ENCODE results near the gene CD1C.
"Not testable (repeated sequence)": the region's sequence is repeated elsewhere in the genome, so short reads cannot be mapped to it uniquely, and the experiment has no call there.

Gene CD1C

DNA sequence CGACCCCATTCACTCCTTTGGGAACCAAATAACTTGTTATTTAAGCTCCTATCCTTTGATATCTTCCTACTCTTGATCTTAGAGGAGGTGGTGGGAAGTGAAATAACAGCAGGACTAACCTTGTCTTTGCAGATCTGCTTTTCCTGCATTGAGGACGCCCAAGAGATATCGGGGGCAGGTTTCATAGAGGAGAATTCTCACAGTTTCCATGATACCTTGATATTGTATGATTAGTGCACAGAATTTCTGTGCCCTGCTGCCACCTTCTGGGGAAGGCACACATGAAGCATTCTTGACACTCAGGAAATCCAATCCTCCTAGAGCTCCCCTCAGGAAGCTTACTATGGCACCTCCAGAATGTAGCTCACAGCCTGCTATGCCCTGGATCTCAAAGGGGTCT lies 40.0 kb downstream of the CD1C start:
- no peak for DNase-seq

GRCh38 chr1:158330391-158331105 lies 40.8 kb downstream of the CD1C start:
- DNase-seq, result no peak

- DNase-seq, result no peak
Observed at GRCh38 chr1:158331106-158331425, 41.3 kb downstream of the CD1C start.

- DNase-seq, result no peak
Observed at GRCh38 chr1:158331481-158332150, 41.9 kb downstream of the CD1C start, which contains the start of gene CD1B. Gene CD1B, minus strand, starts transcription at chr1:158331531. Its CDS starts 108 bp downstream, at chr1:158331423.

DNA sequence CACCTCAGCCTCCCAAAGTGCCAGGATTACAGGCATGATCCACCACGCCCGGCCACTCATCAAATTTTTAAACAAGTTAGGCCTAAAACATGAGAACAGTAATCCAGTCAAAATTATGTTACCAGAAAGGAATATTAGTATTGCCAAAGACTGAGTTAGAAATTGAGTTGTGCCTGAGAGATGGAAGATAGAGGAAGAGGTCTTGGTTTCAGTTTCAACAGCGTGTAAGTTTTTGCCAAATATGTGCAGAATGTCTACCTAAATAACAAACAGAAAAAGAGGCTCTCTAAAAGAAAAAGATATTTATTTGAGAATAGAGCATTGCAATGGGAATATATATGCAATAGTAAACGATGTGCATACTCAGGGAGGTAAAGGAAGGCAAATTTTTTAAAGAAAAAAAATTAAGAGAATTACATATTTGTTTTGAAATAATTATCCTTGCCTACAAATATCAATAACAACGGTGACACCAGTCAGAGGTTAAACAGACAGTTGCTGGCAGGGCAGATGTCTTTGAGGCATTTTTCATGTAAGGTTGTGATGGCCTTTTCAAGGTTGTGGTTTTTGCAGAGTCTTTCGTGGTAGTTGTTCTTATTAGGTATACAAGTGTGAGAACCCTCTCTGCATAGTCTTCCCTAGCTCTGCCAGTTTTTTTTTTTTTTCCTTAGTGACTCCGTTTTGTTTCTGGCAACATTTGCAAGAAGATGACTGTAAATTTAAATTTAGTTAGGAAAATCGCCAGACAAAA lies 43.9 kb downstream of the CD1C start:
- no peak for DNase-seq

DNA sequence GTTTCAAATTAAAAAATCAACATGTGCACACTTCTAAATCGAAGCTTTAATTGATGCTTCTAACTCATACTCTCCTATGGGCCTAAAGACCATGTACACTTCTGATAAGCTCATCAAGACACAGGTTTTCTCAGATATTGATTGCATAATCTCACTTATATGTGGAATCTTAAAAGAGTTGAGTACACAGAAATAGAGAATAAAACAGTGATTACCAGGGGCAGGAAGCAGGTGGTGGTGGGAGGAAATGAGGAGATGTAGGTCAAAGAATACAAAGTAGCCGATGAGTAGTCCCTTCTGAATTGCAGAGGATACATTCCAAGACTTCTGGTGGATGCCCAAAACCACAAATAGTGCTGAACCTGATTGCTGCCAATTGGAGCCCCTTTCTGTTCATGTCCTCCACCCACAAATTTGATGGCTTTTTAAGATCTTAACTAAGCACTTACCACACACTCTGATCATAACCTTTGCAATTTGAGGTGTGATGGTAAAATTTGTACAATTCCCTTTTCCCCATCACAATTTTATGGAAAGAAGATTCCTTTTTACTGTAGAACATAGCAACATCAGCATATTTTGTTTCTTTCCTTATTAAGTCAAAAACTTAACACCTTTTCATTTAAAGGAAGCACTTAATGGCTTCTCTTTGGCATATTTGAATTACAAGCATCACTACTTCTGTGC lies 44.9 kb downstream of the CD1C start:
- no peak for DNase-seq

DNA sequence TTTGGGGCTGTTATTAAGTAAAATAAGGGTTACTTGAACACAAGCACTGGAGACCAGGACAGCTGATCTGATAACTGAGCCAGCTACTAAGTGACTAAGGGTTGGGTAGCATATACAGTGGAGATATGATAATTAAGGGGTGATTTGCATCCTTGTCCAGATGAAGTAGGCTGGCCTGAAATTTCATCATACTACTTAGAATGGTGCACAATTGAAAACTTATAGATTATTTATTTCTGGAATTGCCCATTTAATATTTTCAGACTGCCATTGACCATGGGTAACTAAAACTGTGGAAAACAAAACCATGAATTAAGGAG lies 45.5 kb downstream of the CD1C start:
- DNase-seq, result no peak

- DNase-seq, result not testable (repeated sequence)
Observed at GRCh38 chr1:158336413-158336812, 46.7 kb downstream of the CD1C start.
